22Rv1 (cell line): ENCODE results near the gene TRAF3.

Experiments
- H3K27ac ChIP-seq: fragments of 450-650 bp; 2 replicates; pipeline ENCODE4 v1.5.1; 2017
- CTCF ChIP-seq: fragments of 450-650 bp; IDR thresholded peaks from 2 replicates; pipeline ENCODE4 v1.5.1; 2017; ENCODE audit warnings: mild to moderate bottlenecking
- ZFX ChIP-seq: fragments of 450-650 bp; IDR thresholded peaks from 2 replicates; pipeline ENCODE4 v1.6.1; 2017; ENCODE audit warnings: antibody characterized with exemption, borderline replicate concordance

TRAF3 gene

GRCh38 chr14:102920998-102921304, 143.7 kb downstream of the TRAF3 start:
- TF ChIP-seq ZFX (no peak), CTCF (no peak)
- H3K27ac ChIP-seq = no peak overlapping the region

- H3K27ac ChIP-seq = no peak within 1 kb of the TSS
- no peak for TF ChIP-seq ZFX
- TF ChIP-seq CTCF = no peak
Observed at GRCh38 chr14:102922490-102923200, 145.4 kb downstream of the TRAF3 start, which contains the start of gene AMN. TSS of gene AMN (plus strand) at chr14:102922663. CDS start at chr14:102922689, 26 bp downstream.

DNA sequence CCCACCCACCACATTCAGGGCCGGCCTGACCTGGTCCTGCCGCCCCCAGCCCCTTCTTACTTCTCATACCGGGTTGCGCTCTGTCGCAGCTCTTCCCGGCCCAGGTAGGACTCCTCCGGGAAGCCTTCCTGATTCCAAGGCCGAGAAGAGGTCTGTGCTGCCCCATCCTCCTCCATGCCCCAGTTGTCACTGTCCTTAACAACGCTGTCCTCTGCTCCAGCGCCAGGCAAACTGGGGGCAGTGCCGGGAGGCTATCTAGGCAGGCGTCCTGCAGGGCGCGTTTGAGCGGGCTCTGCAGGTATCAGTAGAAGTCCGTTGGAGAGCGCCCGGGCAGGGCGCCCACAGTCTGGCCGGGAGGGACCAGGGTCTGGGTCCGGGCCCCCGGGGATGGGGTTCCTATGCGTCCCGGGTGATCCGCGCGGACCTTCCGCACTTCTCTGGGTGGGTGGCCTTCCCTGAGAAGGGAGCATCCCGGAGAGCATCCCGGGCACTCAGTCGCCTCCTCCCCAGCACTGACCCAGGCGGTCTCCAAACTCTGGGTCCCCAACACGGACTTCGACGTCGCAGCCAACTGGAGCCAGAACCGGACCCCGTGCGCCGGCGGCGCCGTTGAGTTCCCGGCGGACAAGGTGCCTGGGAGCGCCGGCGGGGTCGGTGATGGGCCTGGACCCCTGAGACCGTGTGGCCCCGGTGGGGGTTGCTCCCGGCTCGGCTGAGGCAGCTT, 146.1 kb downstream of the TRAF3 start:
- TF ChIP-seq CTCF = 0 out of 2 replicates have a peak, but pooled peaks have one; percentile 6
- TF ChIP-seq ZFX = no peak
- no peak overlapping the region for H3K27ac ChIP-seq

DNA sequence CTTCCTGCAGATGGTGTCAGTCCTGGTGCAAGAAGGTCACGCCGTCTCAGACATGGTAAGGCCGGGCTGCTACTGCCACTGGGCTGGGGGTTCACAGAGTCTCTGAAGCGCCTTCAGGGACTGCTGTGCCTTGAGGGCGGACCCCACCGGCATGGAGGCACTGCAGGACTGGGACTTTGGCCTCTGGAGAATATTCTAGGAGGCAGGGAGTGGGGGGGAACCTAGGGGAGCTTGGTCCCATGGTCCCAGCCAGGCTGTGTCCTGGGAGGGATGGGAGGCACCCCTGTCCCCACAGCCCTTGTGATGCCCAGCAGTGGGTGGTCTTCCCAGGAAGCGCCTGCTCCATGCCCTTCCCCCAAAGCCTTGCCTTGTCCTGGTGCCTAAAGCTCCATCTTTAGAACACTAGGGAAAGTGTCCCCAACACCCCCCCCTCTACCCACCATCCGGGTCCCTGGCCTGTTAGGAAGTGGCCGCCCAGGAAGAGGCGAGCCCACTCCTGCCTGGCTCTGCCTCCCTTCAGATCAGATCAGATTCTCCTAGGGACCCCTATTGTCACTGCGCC, 146.8 kb downstream of the TRAF3 start:
- H3K27ac ChIP-seq = no peak overlapping the region
- TF ChIP-seq CTCF = no peak
- no peak for TF ChIP-seq ZFX

DNA sequence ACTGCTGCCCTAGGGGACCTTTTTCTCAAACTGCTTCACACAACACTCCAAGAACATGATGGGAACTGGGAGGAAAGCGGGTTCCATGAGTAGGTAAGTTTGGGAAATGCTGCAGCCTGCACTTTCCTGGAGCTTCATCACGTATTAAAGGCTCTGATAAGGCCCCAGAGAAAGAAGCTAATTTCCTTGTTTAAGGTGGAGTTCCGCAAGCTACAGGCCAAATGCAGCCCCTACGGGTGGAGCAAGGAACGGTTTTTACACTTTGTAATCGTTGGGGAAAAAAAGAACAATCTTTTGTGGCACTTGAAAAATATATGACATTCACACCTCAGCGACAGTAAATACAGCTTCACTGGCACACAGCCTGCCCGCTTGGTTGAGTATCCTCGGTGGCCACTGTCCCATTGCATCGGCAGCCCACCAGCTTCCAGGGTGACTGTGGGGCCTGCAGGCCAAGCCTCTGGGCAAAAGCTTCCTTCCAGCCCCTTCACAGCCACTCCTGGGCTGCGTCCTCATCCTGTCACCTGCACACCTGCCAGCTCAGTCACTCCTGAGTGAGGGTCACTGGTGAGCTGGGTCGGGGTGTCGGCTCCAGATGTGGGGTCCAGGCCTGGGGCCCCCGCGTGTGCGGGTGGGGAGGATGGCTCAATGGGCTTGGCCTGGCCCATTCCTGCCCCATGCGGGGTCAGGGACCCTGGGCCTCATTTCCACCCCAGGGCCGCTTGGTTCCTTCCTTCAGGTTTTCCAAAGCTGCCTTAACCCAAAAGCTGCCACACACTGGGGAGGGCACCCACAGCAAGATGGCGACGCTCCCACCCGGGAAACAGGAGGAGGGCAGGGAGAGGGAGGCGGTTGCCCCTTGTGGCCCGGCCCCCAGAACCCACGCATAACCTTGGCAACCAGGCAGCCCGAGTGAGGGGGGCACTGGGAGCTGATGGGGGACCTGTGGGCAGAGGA, 147.7 kb downstream of the TRAF3 start:
- TF ChIP-seq ZFX (no peak), CTCF (no peak)
- no peak overlapping the region for H3K27ac ChIP-seq

DNA sequence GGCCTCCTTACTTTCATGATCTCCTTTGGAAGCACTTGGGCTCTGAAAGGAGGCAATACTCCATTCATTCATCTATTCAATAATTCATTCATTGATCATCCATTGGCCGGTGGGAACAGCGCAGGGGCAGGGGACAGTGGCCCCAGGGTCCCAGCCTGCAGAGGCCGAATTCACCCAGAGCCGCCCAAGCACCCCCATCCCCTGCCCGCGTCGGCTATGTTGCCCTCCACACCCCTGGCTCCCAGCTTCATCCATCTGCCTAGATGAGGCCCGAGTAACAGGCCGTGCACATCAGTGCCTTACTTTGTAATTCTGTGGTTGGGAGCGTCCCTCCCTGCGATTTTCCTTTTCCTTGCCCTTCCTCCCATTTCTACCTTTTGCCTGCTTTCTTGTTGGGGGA, 148.4 kb downstream of the TRAF3 start:
- TF ChIP-seq CTCF (no peak), ZFX (no peak)
- H3K27ac ChIP-seq = no peak overlapping the region
